ENCODE measurements around the gene TPST2.

TPST2 gene

GRCh38 chr22:26487996-26488395, 101.9 kb downstream of the TPST2 start:
- no peak for DNase-seq

- DNase-seq: no peak
These were observed 103.5 kb downstream of the TPST2 start for GRCh38 chr22:26486394-26486793.

GRCh38 chr22:26485806-26486390, 104.0 kb downstream of the TPST2 start:
- no peak for DNase-seq

- DNase-seq: no peak
These were observed 104.9 kb downstream of the TPST2 start for GRCh38 chr22:26485013-26485412.

- no peak for DNase-seq
These were observed 105.6 kb downstream of the TPST2 start for GRCh38 chr22:26484360-26484706.

GRCh38 chr22:26483439-26484359, 106.2 kb downstream of the TPST2 start, which contains the start of the genes HPS4 and SRRD:
TSS of gene HPS4 (minus strand) at chr22:26483783. CDS start at chr22:26481762, 2,021 bp downstream.
TSS of gene SRRD (plus strand) at chr22:26483877. CDS start at chr22:26483891, 14 bp downstream.
- DNase-seq: peak; percentile 83

GRCh38 chr22:26483043-26483438, 106.9 kb downstream of the TPST2 start:
- DNase-seq: no peak

- DNase-seq: no peak
These were observed 107.8 kb downstream of the TPST2 start for GRCh38 chr22:26482161-26482560.

- DNase-seq: no peak
These were observed 108.2 kb downstream of the TPST2 start for GRCh38 chr22:26481694-26482093.

- no peak for DNase-seq
These were observed 108.7 kb downstream of the TPST2 start for GRCh38 chr22:26481112-26481693.

- no peak for DNase-seq
These were observed 109.4 kb downstream of the TPST2 start for GRCh38 chr22:26480611-26480932.

- DNase-seq: no peak
These were observed 109.9 kb downstream of the TPST2 start for GRCh38 chr22:26479792-26480610.

GRCh38 chr22:26479043-26479791, 110.7 kb downstream of the TPST2 start:
- DNase-seq: no peak

- no peak for DNase-seq
These were observed 112.6 kb downstream of the TPST2 start for GRCh38 chr22:26477341-26477731.

- peak; percentile 44 for DNase-seq
These were observed 113.1 kb downstream of the TPST2 start for GRCh38 chr22:26476705-26477340.

- DNase-seq: peak; percentile 81
These were observed 115.2 kb downstream of the TPST2 start for GRCh38 chr22:26474682-26475081.
